HG02763 (cell line): ENCODE data around the gene SLC36A3.
"Not testable (repeated sequence)": the region's sequence is repeated elsewhere in the genome, so short reads cannot be mapped to it uniquely, and the experiment has no call there.

Experiments used
- ATAC-seq: cut with Tn5 transposase; IDR thresholded peaks from one replicate; pipeline ENCODE4 v1.9.1; 2021; ENCODE audit warnings: mild to moderate bottlenecking, moderate library complexity; ENCODE audit not compliant: unreplicated experiment

The SLC36A3 gene

GRCh38 chr5:151264113-151264512 is 39.5 kb downstream of the SLC36A3 start:
- ATAC-seq, result no peak

- ATAC-seq, result no peak
Observed at GRCh38 chr5:151262532-151262931, 41.0 kb downstream of the SLC36A3 start.

- no peak for ATAC-seq
Observed at GRCh38 chr5:151259931-151260330, 43.6 kb downstream of the SLC36A3 start.

GRCh38 chr5:151258816-151259215 is 44.8 kb downstream of the SLC36A3 start:
- no peak for ATAC-seq

- no peak for ATAC-seq
Observed at GRCh38 chr5:151258201-151258611, 45.4 kb downstream of the SLC36A3 start.

- peak; percentile 32 for ATAC-seq
Observed at GRCh38 chr5:151257731-151258181, 45.8 kb downstream of the SLC36A3 start.

- peak; percentile 36 for ATAC-seq
Observed at GRCh38 chr5:151255621-151256286, 47.8 kb downstream of the SLC36A3 start.

- ATAC-seq, result not testable (repeated sequence)
Observed at GRCh38 chr5:151254990-151255389, 48.6 kb downstream of the SLC36A3 start.

GRCh38 chr5:151254556-151254955 is 49.0 kb downstream of the SLC36A3 start:
- ATAC-seq, result no peak

GRCh38 chr5:151253605-151253950 is 50.0 kb downstream of the SLC36A3 start:
- no peak for ATAC-seq

GRCh38 chr5:151252762-151253604 is 50.6 kb downstream of the SLC36A3 start, which contains the start of gene GM2A:
Gene GM2A, plus strand, starts transcription at chr5:151253185. Its CDS starts 32 bp downstream, at chr5:151253217.
- ATAC-seq, result peak; percentile 74

- ATAC-seq, result no peak
Observed at GRCh38 chr5:151251621-151252020, 51.9 kb downstream of the SLC36A3 start.

GRCh38 chr5:151251001-151251551 is 52.5 kb downstream of the SLC36A3 start:
- no peak for ATAC-seq

- ATAC-seq, result no peak
Observed at GRCh38 chr5:151250346-151251000, 53.1 kb downstream of the SLC36A3 start.

GRCh38 chr5:151249281-151249680 is 54.3 kb downstream of the SLC36A3 start:
- no peak for ATAC-seq

- no peak for ATAC-seq
Observed at GRCh38 chr5:151248651-151249050, 54.9 kb downstream of the SLC36A3 start.

GRCh38 chr5:151245680-151246219 is 57.8 kb downstream of the SLC36A3 start:
- no peak for ATAC-seq

- ATAC-seq, result no peak
Observed at GRCh38 chr5:151244206-151244605, 59.4 kb downstream of the SLC36A3 start.

- no peak for ATAC-seq
Observed at GRCh38 chr5:151243564-151243963, 60.0 kb downstream of the SLC36A3 start.

- no peak for ATAC-seq
Observed at GRCh38 chr5:151243127-151243526, 60.4 kb downstream of the SLC36A3 start.
